Small intestine (tissue), 4 donors: ENCODE measurements around the gene RYR2. TPM values are rescaled to one million over a fixed set of nuclear protein-coding genes. Genes with fewer than 3 reads are reported as not detected.

Experiments
- polyA plus RNA-seq, 4 donors: library from polyadenylated mRNA; stranded (reverse) in 3 of 4; unstranded in 1 of 4; fragments of 200-250 nt in 3 of 4; fragments of 120-200 nt in 1 of 4; gene quantifications; one replicate each; pipeline versions ENCODE4 v1.2.1 to v1.2.3, GENCODE V29; 2013
- donor health status: healthy with polysubstance abuse.
- donor health status: Bipolar disorder and iron deficiency.
- donor health status: healthy.

The RYR2 gene
- polyA plus RNA-seq, 4 donors: 0.22 to 1.5 (median 0.62) TPM

Other genes starting within 250 kb of the RYR2 start
- gene MTR, start 246.9 kb upstream of the RYR2 start, polyA plus RNA-seq: 10 to 100 TPM in 1 of 4 donors, 1 to 10 TPM in 3; 2.2 to 17.8 (median 4.5) TPM
- gene MT1HL1, start 37.7 kb upstream of the RYR2 start, polyA plus RNA-seq: not detected